Measurements from ENCODE around the gene PTGDS.

- TF ChIP-seq CTCF (IDR thresholded peaks at IDR 0.05) (no peak), ZFX (IDR thresholded peaks at IDR 0.05; ENCODE audit: borderline replicate concordance) (no peak)
These were observed 34.4 kb upstream of the PTGDS start for GRCh38 chr9:136942881-136943230.
